WTC11 (cell line): ENCODE results near the gene DPP10. TPM values are rescaled to one million over a fixed set of nuclear protein-coding genes. Genes with fewer than 3 reads are reported as not detected.
"Not testable (repeated sequence)": the region's sequence is repeated elsewhere in the genome, so short reads cannot be mapped to it uniquely, and the experiment has no call there.

Experiments
- ATAC-seq: fragments of 200-7000 bp; cut with Tn5 transposase; 2 replicates; pipeline ENCODE4 v1.10.0; 2021; ENCODE audit warnings: mild to moderate bottlenecking, moderate library complexity
- CTCF ChIA-PET: fragments of 300-600 bp; sonication (Branson Sonifier 250); formaldehyde crosslinking; loops from one replicate; lab custom pipeline; 2021; ENCODE audit warnings: antibody characterized with exemption; lab: Charles Lee
- POLR2A ChIA-PET: fragments of 350-600 bp; sonication (Branson Sonifier 250); formaldehyde crosslinking; loops from one replicate; lab custom pipeline; 2021; ENCODE audit warnings: antibody characterized with exemption; lab: Charles Lee
- DNase-seq: peaks from one replicate; pipeline ENCODE4 v3.0.0; 2021; ENCODE audit warnings: low spot score
- H3K27ac Mint-ChIP-seq: 2 replicates; pipeline ENCODE4 v1.8.0; 2021; ENCODE audit warnings: mixed read lengths
- H3K27me3 Mint-ChIP-seq: 2 replicates; pipeline ENCODE4 v1.8.0; 2021; ENCODE audit warnings: low read depth, mild to moderate bottlenecking, moderate library complexity, mixed read lengths
- H3K36me3 Mint-ChIP-seq: 2 replicates; pipeline ENCODE4 v1.8.0; 2021; ENCODE audit warnings: mixed read lengths
- H3K4me1 Mint-ChIP-seq: 2 replicates; pipeline ENCODE4 v1.8.0; 2022; ENCODE audit warnings: mixed read lengths
- H3K4me3 Mint-ChIP-seq: 2 replicates; pipeline ENCODE4 v1.8.0; 2021; ENCODE audit warnings: mild to moderate bottlenecking, moderate library complexity, mixed read lengths
- H3K9me3 Mint-ChIP-seq: 2 replicates; pipeline ENCODE4 v1.8.0; 2021; ENCODE audit warnings: mixed read lengths
- AR ChIP-seq: fragments of 250-450 bp; sonication (Bioruptor Pico); IDR thresholded peaks from 2 replicates; pipeline ENCODE4 v1.9.0; 2021; ENCODE audit warnings: mild to moderate bottlenecking
- ARID4B ChIP-seq: sonication (generic); formaldehyde crosslinking; IDR thresholded peaks from 2 replicates; pipeline ENCODE4 v1.8.0; 2023; ENCODE audit warnings: missing genetic modification reagents, mild to moderate bottlenecking, borderline replicate concordance
- CREB1 ChIP-seq: sonication (generic); formaldehyde crosslinking; IDR thresholded peaks from 2 replicates; pipeline ENCODE4 v1.8.0; 2023; ENCODE audit warnings: mild to moderate bottlenecking, missing genetic modification reagents
- CTCF ChIP-seq: fragments of 200-600 bp; IDR thresholded peaks from 2 replicates; pipeline ENCODE4 v1.8.0; 2022; ENCODE audit warnings: antibody characterized with exemption
- GABPB1 ChIP-seq: sonication (generic); formaldehyde crosslinking; IDR thresholded peaks from 2 replicates; pipeline ENCODE4 v1.8.1; 2023; ENCODE audit warnings: mild to moderate bottlenecking, missing genetic modification reagents
- IRF2 ChIP-seq: sonication (generic); formaldehyde crosslinking; IDR thresholded peaks from 2 replicates; pipeline ENCODE4 v1.8.0; 2022; ENCODE audit warnings: low read depth, missing genetic modification reagents, borderline replicate concordance
- JUN ChIP-seq: sonication (generic); formaldehyde crosslinking; IDR thresholded peaks from 2 replicates; pipeline ENCODE4 v1.8.0; 2023; ENCODE audit warnings: mild to moderate bottlenecking, missing genetic modification reagents
- NFE2L1 ChIP-seq: sonication (generic); formaldehyde crosslinking; IDR thresholded peaks from 2 replicates; pipeline ENCODE4 v1.8.1; 2023; ENCODE audit warnings: missing genetic modification reagents
- NFYB ChIP-seq: sonication (generic); formaldehyde crosslinking; conservative IDR thresholded peaks from 2 replicates; pipeline ENCODE4 v1.8.0; 2022; ENCODE audit warnings: low read depth, missing genetic modification reagents
- PRRX2 ChIP-seq: fragments of 250-450 bp; sonication (Bioruptor Pico); IDR thresholded peaks from 2 replicates; pipeline ENCODE4 v1.8.0; 2021; ENCODE audit warnings: mild to moderate bottlenecking
- SMAD3 ChIP-seq: sonication (generic); formaldehyde crosslinking; IDR thresholded peaks from 2 replicates; pipeline ENCODE4 v1.8.0; 2022; ENCODE audit warnings: missing genetic modification reagents, mild to moderate bottlenecking, borderline replicate concordance
- TCF7 ChIP-seq: sonication (generic); formaldehyde crosslinking; IDR thresholded peaks from 2 replicates; pipeline ENCODE4 v1.8.0; 2022; ENCODE audit warnings: mild to moderate bottlenecking, low read depth, missing genetic modification reagents, moderate library complexity
- TEAD1 ChIP-seq: sonication (generic); formaldehyde crosslinking; IDR thresholded peaks from 2 replicates; pipeline ENCODE4 v1.8.0; 2022; ENCODE audit warnings: mild to moderate bottlenecking, missing genetic modification reagents
- ZMAT4 ChIP-seq: fragments of 250-450 bp; sonication (Bioruptor Pico); IDR thresholded peaks from 2 replicates; pipeline ENCODE4 v1.9.0; 2021; ENCODE audit warnings: mild to moderate bottlenecking
- ZNF121 ChIP-seq: sonication (generic); formaldehyde crosslinking; IDR thresholded peaks from 2 replicates; pipeline ENCODE4 v1.8.0; 2023; ENCODE audit warnings: missing genetic modification reagents
- ZNF232 ChIP-seq: sonication (generic); formaldehyde crosslinking; IDR thresholded peaks from 2 replicates; pipeline ENCODE4 v1.8.0; 2022; ENCODE audit warnings: mild to moderate bottlenecking, missing genetic modification reagents
- ZNF281 ChIP-seq: sonication (generic); formaldehyde crosslinking; IDR thresholded peaks from 2 replicates; pipeline ENCODE4 v1.8.0; 2023; ENCODE audit warnings: mild to moderate bottlenecking, missing genetic modification reagents
- ZNF317 ChIP-seq: sonication (generic); formaldehyde crosslinking; IDR thresholded peaks from 2 replicates; pipeline ENCODE4 v1.8.1; 2023; ENCODE audit warnings: low read depth, mild to moderate bottlenecking, moderate library complexity, missing genetic modification reagents, borderline replicate concordance
- ZNF423 ChIP-seq: fragments of 250-450 bp; sonication (Bioruptor Pico); IDR thresholded peaks from 2 replicates; pipeline ENCODE4 v2.1.2; 2022; ENCODE audit warnings: mild to moderate bottlenecking, moderate library complexity
- ZNF425 ChIP-seq: fragments of 250-450 bp; sonication (Bioruptor Pico); conservative IDR thresholded peaks from 2 replicates; pipeline ENCODE4 v1.9.0; 2021; ENCODE audit warnings: mild to moderate bottlenecking
- ZNF671 ChIP-seq: fragments of 250-450 bp; sonication (Bioruptor Pico); IDR thresholded peaks from 2 replicates; pipeline ENCODE4 v1.8.0; 2021; ENCODE audit warnings: mild to moderate bottlenecking
- total RNA-seq: library from RNA; stranded (reverse); gene quantifications from 3 replicates; pipeline ENCODE4 v1.2.3, GENCODE V29; 2021

DPP10 gene
- total RNA-seq, 1 experiment from 2014 or later: 4.0 TPM

- TF ChIP-seq AR (no peak), TCF7 (no peak), ZNF671 (CRISPR knock-in tag) (no peak), PRRX2 (no peak), ZNF423 (CRISPR knock-in tag) (no peak), CTCF (no peak), ZNF317 (CRISPR knock-in tag) (no peak), ZNF232 (CRISPR knock-in tag) (no peak), ZNF425 (no peak), NFYB (no peak), ZMAT4 (CRISPR knock-in tag) (no peak)
- TF ChIP-seq, all 79 proteins: peak for 0
Observed at GRCh38 chr2:114517580-114517979, 75.1 kb downstream of the DPP10 start (continued).

GRCh38 chr2:114518738-114519137 lies 76.3 kb downstream of the DPP10 start:
- TF ChIP-seq NFYB: no peak
- TF ChIP-seq CREB1 (CRISPR knock-in tag): no peak
- no peak for TF ChIP-seq TCF7
- no peak for TF ChIP-seq SMAD3 (CRISPR knock-in tag)
- no peak for TF ChIP-seq NFE2L1
- TF ChIP-seq IRF2: no peak
- TF ChIP-seq ZMAT4 (CRISPR knock-in tag): no peak
- no peak for TF ChIP-seq JUN (CRISPR knock-in tag)
- no peak for TF ChIP-seq ARID4B
- TF ChIP-seq TEAD1 (CRISPR knock-in tag): no peak
- TF ChIP-seq ZNF281: no peak
- no peak for TF ChIP-seq GABPB1 (CRISPR knock-in tag)
- no peak for TF ChIP-seq ZNF121 (CRISPR knock-in tag)
- Mint-ChIP-seq H3K4me1 (peaks cover 10% of the 10 kb centered on the region), H3K9me3 (peaks cover 42% of the 10 kb centered on the region), H3K27me3 (peaks cover 10% of the 10 kb centered on the region; the same call in 1 of the 2 replicates), H3K36me3 (peaks cover 24% of the 10 kb centered on the region), H3K27ac (no peak overlapping the region), H3K4me3 (no peak overlapping the region)
- ChIA-PET CTCF (no interaction called here), POLR2A (no interaction called here)
- DNase-seq: no peak
- ATAC-seq: no peak

- CTCF ChIA-PET, H3K27me3 Mint-ChIP-seq, H3K27ac Mint-ChIP-seq, DNase-seq, H3K4me3 Mint-ChIP-seq, ATAC-seq, POLR2A ChIA-PET, H3K4me1 Mint-ChIP-seq: not testable (repeated sequence)
- peaks cover 65% of the 10 kb centered on the region for H3K9me3 Mint-ChIP-seq
- peaks cover 35% of the 10 kb centered on the region for H3K36me3 Mint-ChIP-seq
Observed at GRCh38 chr2:114522612-114523011, 80.2 kb downstream of the DPP10 start.
